Erythroblast (primary cell): ENCODE measurements around the gene NBEAL2.

ENCODE experiments used
- DNase-seq, 2 experiments: peaks; one replicate each; lab custom pipeline; 2025; lab: John Stamatoyannopoulos, UW
- GATA1 ChIP-seq: IDR thresholded peaks from 2 replicates; pipeline ENCODE4 v1.6.1; 2011; ENCODE audit warnings: low read depth, mild to moderate bottlenecking, control low read depth, low read length, moderate library complexity
- POLR2A ChIP-seq: IDR thresholded peaks from 2 replicates; pipeline ENCODE4 v1.6.1; 2011; ENCODE audit warnings: mild to moderate bottlenecking, low read length

The NBEAL2 gene

DNA sequence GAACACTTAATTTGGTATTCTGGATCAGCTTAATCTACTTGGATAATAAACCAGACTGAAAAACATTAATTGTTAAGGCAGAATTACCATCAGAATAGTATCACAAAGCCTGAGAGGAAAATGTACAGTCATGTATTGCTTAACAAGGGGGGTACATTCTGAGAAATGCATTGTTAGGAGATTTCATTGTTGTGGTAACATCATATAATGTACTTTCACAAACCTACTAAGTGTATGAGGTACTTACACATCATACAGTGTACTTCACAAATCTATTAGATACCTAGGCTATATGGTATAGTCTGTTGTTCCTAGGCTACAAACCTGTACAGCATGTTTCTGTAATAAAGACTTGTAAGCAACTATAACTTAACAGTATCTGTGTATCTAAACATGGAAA is 68.2 kb downstream of the NBEAL2 start:
- TF ChIP-seq GATA1 (no peak), POLR2A (no peak)
- DNase-seq = no peak

DNA sequence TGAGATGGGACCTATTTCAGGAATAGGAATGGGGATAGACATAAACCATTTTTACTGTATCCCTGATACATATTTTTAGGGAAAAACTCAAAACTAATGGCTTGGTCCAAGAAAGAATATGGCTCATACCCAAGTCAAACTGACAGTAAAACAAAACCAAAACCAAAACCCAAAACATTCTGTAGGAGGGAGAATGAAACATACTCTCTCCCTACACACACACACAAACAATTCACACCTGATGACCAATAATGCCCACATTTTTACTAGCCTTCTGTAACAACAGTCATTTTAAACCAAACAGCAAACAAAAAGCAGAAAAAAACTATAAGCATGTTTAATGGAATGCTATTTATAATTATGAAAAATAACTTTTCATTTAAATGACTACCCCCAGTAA is 74.9 kb downstream of the NBEAL2 start:
- DNase-seq = no peak
- TF ChIP-seq GATA1 (no peak), POLR2A (no peak)

DNA sequence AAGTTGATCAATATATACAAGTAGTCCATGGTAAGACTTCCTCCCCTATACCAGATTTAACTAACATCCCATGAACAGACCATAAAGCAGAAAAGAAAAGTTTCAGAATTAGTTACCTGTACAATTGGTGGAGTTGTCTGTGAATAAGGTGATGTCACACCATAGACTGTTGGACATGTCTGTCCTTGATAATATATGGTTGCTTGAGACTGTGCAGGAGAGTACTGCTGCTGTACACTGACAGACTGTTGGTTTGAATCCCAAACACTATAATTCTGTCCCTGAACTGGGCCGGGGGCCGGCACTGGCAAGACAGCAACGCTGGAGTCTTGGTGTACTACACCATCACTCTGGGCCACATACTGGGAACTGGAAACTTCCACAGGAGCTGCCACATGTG is 77.2 kb downstream of the NBEAL2 start:
- TF ChIP-seq GATA1 = no peak
- no peak for TF ChIP-seq POLR2A
- DNase-seq = no peak

DNA sequence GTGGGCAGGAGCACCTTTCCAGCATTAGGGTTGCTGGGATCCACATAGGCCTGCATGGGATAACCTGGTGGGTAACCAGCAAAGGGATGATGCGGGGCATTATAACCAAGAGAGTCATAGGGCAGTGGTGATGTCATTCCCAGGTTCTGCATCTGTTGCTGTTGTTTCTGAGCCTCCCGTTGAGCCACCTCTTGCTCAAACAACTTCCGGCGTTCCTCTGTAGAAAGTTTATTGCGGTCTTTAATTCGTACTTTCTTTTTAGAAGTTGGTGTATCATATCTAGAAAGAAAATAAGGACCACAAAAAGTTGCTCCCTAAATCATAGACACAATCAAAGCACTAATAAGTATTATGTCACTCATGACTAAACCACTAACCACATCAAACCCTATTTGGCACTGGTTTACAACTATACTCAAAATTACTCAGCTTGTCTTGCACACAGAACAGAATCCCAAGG is 77.8 kb downstream of the NBEAL2 start:
- no peak for DNase-seq
- no peak for TF ChIP-seq POLR2A
- no peak for TF ChIP-seq GATA1
